HG03066 (cell line): ENCODE measurements around the gene CDH12.
"Not testable (repeated sequence)": the region's sequence is repeated elsewhere in the genome, so short reads cannot be mapped to it uniquely, and the experiment has no call there.

Experiments
- ATAC-seq: cut with Tn5 transposase; IDR thresholded peaks from one replicate; pipeline ENCODE4 v1.9.1; 2021; ENCODE audit warnings: low read depth; ENCODE audit not compliant: unreplicated experiment

The CDH12 gene

GRCh38 chr5:22852807-22853660, at the start of gene CDH12:
TSS of gene CDH12 (minus strand) at chr5:22853344.
- no peak for ATAC-seq

GRCh38 chr5:22901885-22902284, 48.7 kb upstream of the CDH12 start:
- no peak for ATAC-seq

- ATAC-seq = no peak
Measured at GRCh38 chr5:22900801-22901310, 47.7 kb upstream of the CDH12 start.

GRCh38 chr5:22899341-22899740, 46.2 kb upstream of the CDH12 start:
- no peak for ATAC-seq

GRCh38 chr5:22896152-22896551, 43.0 kb upstream of the CDH12 start:
- ATAC-seq = no peak

GRCh38 chr5:22892441-22892840, 39.3 kb upstream of the CDH12 start:
- ATAC-seq = no peak

- no peak for ATAC-seq
Measured at GRCh38 chr5:22889720-22890119, 36.6 kb upstream of the CDH12 start.

- ATAC-seq = no peak
Measured at GRCh38 chr5:22887566-22887965, 34.4 kb upstream of the CDH12 start.

- ATAC-seq = not testable (repeated sequence)
Measured at GRCh38 chr5:22858911-22859310, 5.8 kb upstream of the CDH12 start.

GRCh38 chr5:22855824-22856223, 2.7 kb upstream of the CDH12 start:
- ATAC-seq = no peak

- ATAC-seq = no peak
Measured at GRCh38 chr5:22850981-22851380, 2.2 kb downstream of the CDH12 start.

GRCh38 chr5:22846693-22847092, 6.5 kb downstream of the CDH12 start:
- ATAC-seq = no peak

- no peak for ATAC-seq
Measured at GRCh38 chr5:22844636-22845035, 8.5 kb downstream of the CDH12 start.

GRCh38 chr5:22844155-22844554, 9.0 kb downstream of the CDH12 start:
- no peak for ATAC-seq

GRCh38 chr5:22842574-22842973, 10.6 kb downstream of the CDH12 start:
- ATAC-seq = no peak

- no peak for ATAC-seq
Measured at GRCh38 chr5:22837803-22838202, 15.3 kb downstream of the CDH12 start.

- no peak for ATAC-seq
Measured at GRCh38 chr5:22835686-22836085, 17.5 kb downstream of the CDH12 start.

GRCh38 chr5:22793463-22793862, 59.7 kb downstream of the CDH12 start:
- ATAC-seq = no peak

- no peak for ATAC-seq
Measured at GRCh38 chr5:22787807-22788206, 65.3 kb downstream of the CDH12 start.

GRCh38 chr5:22787398-22787797, 65.7 kb downstream of the CDH12 start:
- ATAC-seq = no peak

- no peak for ATAC-seq
Measured at GRCh38 chr5:22780756-22781155, 72.4 kb downstream of the CDH12 start.

GRCh38 chr5:22779499-22779898, 73.6 kb downstream of the CDH12 start:
- no peak for ATAC-seq
